Measurements from ENCODE around the gene WNK3. TPM values are rescaled to one million over a fixed set of nuclear protein-coding genes. Genes with fewer than 3 reads are reported as not detected.
"Not testable (repeated sequence)": the region's sequence is repeated elsewhere in the genome, so short reads cannot be mapped to it uniquely, and the experiment has no call there.

The WNK3 gene
- polyA plus RNA-seq, 1 of the 3 experiments (the other 2 are of a cell fraction) = 0.54 TPM

GRCh38 chrX:54358424-54359211 is 772 bp upstream of the WNK3 start (continued):
- TF ChIP-seq USF1 (IDR thresholded peaks at IDR 0.05; ENCODE audit: borderline replicate concordance, low read depth) = peak; percentile 80
- TF ChIP-seq FOXJ3 (CRISPR knock-in tag; IDR thresholded peaks at IDR 0.05) = no peak
- TF ChIP-seq EZH2phosphoT487 (IDR thresholded peaks at IDR 0.05; ENCODE audit: borderline replicate concordance, low read depth) = no peak
- peak; percentile 31; the same call in 1 of the 2 replicates for TF ChIP-seq MXI1 (IDR thresholded peaks at IDR 0.05; ENCODE audit: low read depth, low read length)

DNA sequence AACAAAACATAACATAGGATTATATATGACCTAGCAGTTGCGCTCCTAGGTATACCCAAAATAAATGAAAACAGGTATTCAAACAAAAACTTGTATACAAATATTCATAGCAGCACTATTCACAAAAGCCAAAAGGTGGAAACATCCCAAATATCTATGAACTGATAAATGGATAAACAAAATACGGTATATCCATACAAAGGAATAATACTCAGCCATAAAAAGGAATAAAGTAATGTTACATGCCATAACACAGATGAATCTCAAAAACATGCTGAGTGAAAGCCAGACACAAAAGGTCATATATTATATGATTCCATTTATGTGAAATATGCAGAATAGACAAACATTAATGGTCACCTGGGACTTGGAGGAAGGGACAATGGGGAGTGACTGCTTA is 5.2 kb downstream of the WNK3 start:
- TF ChIP-seq MXI1 (IDR thresholded peaks at IDR 0.05; ENCODE audit: low read depth, low read length) (no peak), RFX5 (IDR thresholded peaks at IDR 0.05; ENCODE audit: low read length) (no peak), NFIC (IDR thresholded peaks at IDR 0.05; ENCODE audit: borderline replicate concordance) (no peak), SIN3A (IDR thresholded peaks at IDR 0.05; ENCODE audit: borderline replicate concordance, low read depth, low read length) (no peak), POLR2AphosphoS5 (IDR thresholded peaks at IDR 0.05; ENCODE audit: low read depth, low read length) (no peak), EZH2phosphoT487 (IDR thresholded peaks at IDR 0.05; ENCODE audit: borderline replicate concordance, low read depth) (no peak), RCOR1 (IDR thresholded peaks at IDR 0.05; ENCODE audit: low read length) (no peak), ELF1 (IDR thresholded peaks at IDR 0.05) (no peak), FOSL2 (IDR thresholded peaks at IDR 0.05; ENCODE audit: borderline replicate concordance, low read depth) (no peak), CHD2 (IDR thresholded peaks at IDR 0.05; ENCODE audit: low read length, partially characterized antibody) (no peak), JUND (IDR thresholded peaks at IDR 0.05) (no peak), TEAD4 (IDR thresholded peaks at IDR 0.05; ENCODE audit: borderline replicate concordance, insufficient read depth) (no peak), USF1 (IDR thresholded peaks at IDR 0.05; ENCODE audit: borderline replicate concordance, low read depth) (no peak)
- TF ChIP-seq, protein P1, sequence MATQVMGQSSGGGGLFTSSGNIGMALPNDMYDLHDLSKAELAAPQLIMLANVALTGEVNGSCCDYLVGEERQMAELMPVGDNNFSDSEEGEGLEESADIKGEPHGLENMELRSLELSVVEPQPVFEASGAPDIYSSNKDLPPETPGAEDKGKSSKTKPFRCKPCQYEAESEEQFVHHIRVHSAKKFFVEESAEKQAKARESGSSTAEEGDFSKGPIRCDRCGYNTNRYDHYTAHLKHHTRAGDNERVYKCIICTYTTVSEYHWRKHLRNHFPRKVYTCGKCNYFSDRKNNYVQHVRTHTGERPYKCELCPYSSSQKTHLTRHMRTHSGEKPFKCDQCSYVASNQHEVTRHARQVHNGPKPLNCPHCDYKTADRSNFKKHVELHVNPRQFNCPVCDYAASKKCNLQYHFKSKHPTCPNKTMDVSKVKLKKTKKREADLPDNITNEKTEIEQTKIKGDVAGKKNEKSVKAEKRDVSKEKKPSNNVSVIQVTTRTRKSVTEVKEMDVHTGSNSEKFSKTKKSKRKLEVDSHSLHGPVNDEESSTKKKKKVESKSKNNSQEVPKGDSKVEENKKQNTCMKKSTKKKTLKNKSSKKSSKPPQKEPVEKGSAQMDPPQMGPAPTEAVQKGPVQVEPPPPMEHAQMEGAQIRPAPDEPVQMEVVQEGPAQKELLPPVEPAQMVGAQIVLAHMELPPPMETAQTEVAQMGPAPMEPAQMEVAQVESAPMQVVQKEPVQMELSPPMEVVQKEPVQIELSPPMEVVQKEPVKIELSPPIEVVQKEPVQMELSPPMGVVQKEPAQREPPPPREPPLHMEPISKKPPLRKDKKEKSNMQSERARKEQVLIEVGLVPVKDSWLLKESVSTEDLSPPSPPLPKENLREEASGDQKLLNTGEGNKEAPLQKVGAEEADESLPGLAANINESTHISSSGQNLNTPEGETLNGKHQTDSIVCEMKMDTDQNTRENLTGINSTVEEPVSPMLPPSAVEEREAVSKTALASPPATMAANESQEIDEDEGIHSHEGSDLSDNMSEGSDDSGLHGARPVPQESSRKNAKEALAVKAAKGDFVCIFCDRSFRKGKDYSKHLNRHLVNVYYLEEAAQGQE (IDR thresholded peaks at IDR 0.05; ENCODE audit: low read depth, low read length) = no peak

DNA sequence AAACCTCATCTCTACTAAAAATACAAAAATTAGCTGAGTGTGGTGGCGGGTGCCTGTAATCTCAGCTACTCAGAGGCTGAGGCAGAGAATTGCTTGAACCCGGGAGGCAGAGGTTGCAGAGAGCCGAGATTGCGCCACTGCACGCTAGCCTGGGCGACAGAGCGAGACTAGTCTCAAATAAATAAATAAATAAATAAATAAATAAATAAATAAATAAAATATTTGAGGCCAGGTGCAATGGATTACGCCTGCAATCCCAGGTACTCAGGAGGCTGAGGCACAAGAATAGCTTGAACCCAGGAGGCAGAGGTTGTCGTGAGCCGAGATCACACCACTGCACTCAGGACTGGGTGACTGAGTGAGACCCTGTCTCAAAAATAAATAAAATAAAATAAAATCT is 20.5 kb downstream of the WNK3 start:
- H3K4me2 ChIP-seq; DNase-seq; H3F3A ChIP-seq (replicated peaks; ENCODE audit: insufficient read depth); H3K4me3 ChIP-seq (ENCODE audit: low read depth in 2 of 2, low read length in 1 of 2); H3K9me3 ChIP-seq; H3K36me3 ChIP-seq (replicated peaks in 1 of 2; ENCODE audit: control insufficient read depth in 1 of 2, insufficient read depth in 2 of 2, low read length in 1 of 2); H3K9ac ChIP-seq; H3K79me2 ChIP-seq (ENCODE audit: insufficient read depth); H3K27me3 ChIP-seq (ENCODE audit: insufficient read depth); H3K4me1 ChIP-seq (ENCODE audit: control insufficient read depth in 1 of 2, insufficient read depth in 2 of 2, low read depth in 1 of 2, low read length in 1 of 2); H4K20me1 ChIP-seq (ENCODE audit: insufficient read depth); H3K27ac ChIP-seq (ENCODE audit: low read depth in 2 of 2, low read length in 1 of 2); POLR2A ChIA-PET; H3K9me2 ChIP-seq; H2AFZ ChIP-seq (ENCODE audit: low read depth): not testable (repeated sequence)
- 47% methylated on average over 10 of the region's 10 CpGs for WGBS (ENCODE audit: low lambda C conversion rate)
- CTCF ChIA-PET = interaction anchor here (1.1 kb wide), 1 partner anchor 40 kb away, joined by 3 read pairs; no protein-coding TSS in a partner anchor

More for the DNA sequence above, 5.2 kb downstream of the WNK3 start:
- no peaks in the 10 kb centered on the region for H3K4me1 ChIP-seq (ENCODE audit: control insufficient read depth in 1 of 2, insufficient read depth in 2 of 2, low read depth in 1 of 2, low read length in 1 of 2)
- DNase-seq = no peak
- no peak overlapping the region for H3K27ac ChIP-seq (ENCODE audit: low read depth in 2 of 2, low read length in 1 of 2)
- ChIA-PET POLR2A (no interaction called here), CTCF (no interaction called here)
- H3K4me3 ChIP-seq (ENCODE audit: low read depth in 2 of 2, low read length in 1 of 2) = no peak overlapping the region
- H3K79me2 ChIP-seq (ENCODE audit: insufficient read depth) = peaks cover 14% of the 10 kb centered on the region; the same call in 1 of the 2 replicates
- H3K9me3 ChIP-seq = no peaks in the 10 kb centered on the region
- no peak overlapping the region for H3K9ac ChIP-seq
- H3K36me3 ChIP-seq (replicated peaks in 1 of 2; ENCODE audit: control insufficient read depth in 1 of 2, insufficient read depth in 2 of 2, low read length in 1 of 2) = no peaks in the 10 kb centered on the region
- H3K27me3 ChIP-seq (ENCODE audit: insufficient read depth) = no peaks in the 10 kb centered on the region
- no peaks in the 10 kb centered on the region for H4K20me1 ChIP-seq (ENCODE audit: insufficient read depth)
- no peaks in the 10 kb centered on the region for H3F3A ChIP-seq (replicated peaks; ENCODE audit: insufficient read depth)
- WGBS (ENCODE audit: low lambda C conversion rate) = 57% methylated on average over 2 of the region's 2 CpGs
- H2AFZ ChIP-seq (ENCODE audit: low read depth) = no peak overlapping the region
- no peaks in the 10 kb centered on the region for H3K9me2 ChIP-seq
- H3K4me2 ChIP-seq = no peak overlapping the region
